A549 (cell line): ENCODE measurements around the gene FBLN5.

ENCODE experiments used
- CTCF ChIP-seq: fragments of >200 bp; sonication (Bioruptor Twin); formaldehyde crosslinking; IDR thresholded peaks from 3 replicates; pipeline ENCODE4 v1.5.1; 2016
- ZSCAN20 ChIP-seq: fragments of 250-450 bp; sonication (Bioruptor Pico); IDR thresholded peaks from 2 replicates; pipeline ENCODE4 v1.8.0; 2022; ENCODE audit warnings: mild to moderate bottlenecking, moderate library complexity

DNA sequence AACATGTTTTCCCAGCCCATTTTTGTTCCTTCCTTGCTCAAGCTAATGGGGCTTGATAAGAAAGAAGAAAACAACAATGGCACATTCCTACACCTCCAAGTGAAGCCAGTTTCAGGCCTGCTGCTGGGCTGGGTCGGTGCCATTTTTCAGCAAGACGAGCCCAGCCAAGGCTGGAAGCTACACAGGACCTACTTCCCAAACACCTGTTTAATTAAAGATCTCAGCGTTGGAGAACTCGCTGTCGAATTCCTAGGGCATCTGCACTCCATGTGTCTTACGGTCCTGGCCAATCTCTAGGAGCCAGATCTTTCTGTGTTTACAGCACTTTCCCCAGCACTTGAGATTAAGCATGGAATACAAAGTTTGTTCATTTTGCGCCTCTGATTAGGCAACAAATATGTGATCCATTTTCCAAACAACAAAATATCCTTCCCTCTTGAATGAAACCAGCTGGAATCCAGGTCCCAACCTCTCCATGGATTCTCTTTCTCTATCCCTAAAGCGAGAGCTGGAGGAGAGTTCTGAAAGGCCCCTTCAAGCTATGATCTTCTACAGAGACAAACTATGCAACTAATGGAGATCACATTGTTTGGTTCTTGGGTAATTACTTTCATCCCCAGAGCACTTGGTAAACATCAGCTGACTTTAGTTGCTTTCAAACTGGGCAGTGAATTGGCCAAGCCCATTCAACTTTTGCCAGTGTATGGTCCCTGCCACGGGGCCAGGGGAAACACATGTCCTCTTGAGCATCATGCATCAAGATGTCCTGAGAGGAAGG is 45.9 kb downstream of the FBLN5 start:
- TF ChIP-seq CTCF (no peak), ZSCAN20 (CRISPR knock-in tag) (no peak)
